ENCODE measurements around the gene CACNB4.

GRCh38 chr2:152071518-152071917, 27.3 kb downstream of the CACNB4 start:
- no peak for TF ChIP-seq EZH2 (IDR thresholded peaks at IDR 0.05; ENCODE audit: borderline replicate concordance, insufficient read depth, low read length, poor library complexity, severe bottlenecking)
- TF ChIP-seq, protein P1, sequence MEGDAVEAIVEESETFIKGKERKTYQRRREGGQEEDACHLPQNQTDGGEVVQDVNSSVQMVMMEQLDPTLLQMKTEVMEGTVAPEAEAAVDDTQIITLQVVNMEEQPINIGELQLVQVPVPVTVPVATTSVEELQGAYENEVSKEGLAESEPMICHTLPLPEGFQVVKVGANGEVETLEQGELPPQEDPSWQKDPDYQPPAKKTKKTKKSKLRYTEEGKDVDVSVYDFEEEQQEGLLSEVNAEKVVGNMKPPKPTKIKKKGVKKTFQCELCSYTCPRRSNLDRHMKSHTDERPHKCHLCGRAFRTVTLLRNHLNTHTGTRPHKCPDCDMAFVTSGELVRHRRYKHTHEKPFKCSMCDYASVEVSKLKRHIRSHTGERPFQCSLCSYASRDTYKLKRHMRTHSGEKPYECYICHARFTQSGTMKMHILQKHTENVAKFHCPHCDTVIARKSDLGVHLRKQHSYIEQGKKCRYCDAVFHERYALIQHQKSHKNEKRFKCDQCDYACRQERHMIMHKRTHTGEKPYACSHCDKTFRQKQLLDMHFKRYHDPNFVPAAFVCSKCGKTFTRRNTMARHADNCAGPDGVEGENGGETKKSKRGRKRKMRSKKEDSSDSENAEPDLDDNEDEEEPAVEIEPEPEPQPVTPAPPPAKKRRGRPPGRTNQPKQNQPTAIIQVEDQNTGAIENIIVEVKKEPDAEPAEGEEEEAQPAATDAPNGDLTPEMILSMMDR (IDR thresholded peaks at IDR 0.05; ENCODE audit: poor library complexity, severe bottlenecking) = no peak
- TF ChIP-seq POLR2AphosphoS5 (IDR thresholded peaks at IDR 0.05) = no peak
- no peak for TF ChIP-seq REST (IDR thresholded peaks at IDR 0.05; ENCODE audit: borderline replicate concordance)
- no peak for TF ChIP-seq TAF1 (IDR thresholded peaks at IDR 0.05; ENCODE audit: low read depth)
- no peak for TF ChIP-seq RAD21 (conservative IDR thresholded peaks at IDR 0.05)
- no peak for TF ChIP-seq EP300 (conservative IDR thresholded peaks at IDR 0.05; ENCODE audit: poor library complexity, severe bottlenecking)
- TF ChIP-seq SMC3 (conservative IDR thresholded peaks at IDR 0.05; ENCODE audit: poor library complexity) = no peak
- TF ChIP-seq MXI1 (conservative IDR thresholded peaks at IDR 0.05; ENCODE audit: poor library complexity, severe bottlenecking) = no peak
